IMR-90 (cell line): Measurements from ENCODE around the gene LSMEM2.

ENCODE experiments used
- CHD1 ChIP-seq: IDR thresholded peaks from 2 replicates; pipeline ENCODE4 v1.6.1; 2012; ENCODE audit warnings: low read depth, low read length, improper control_type of control experiment
- CTCF ChIP-seq: conservative IDR thresholded peaks from 2 replicates; pipeline ENCODE4 v1.5.1; 2012; ENCODE audit warnings: mild to moderate bottlenecking, low read depth, low read length, improper control_type of control experiment
- FOS ChIP-seq: fragments of 150-350 bp; IDR thresholded peaks from 2 replicates; pipeline ENCODE4 v1.6.1; 2016; ENCODE audit warnings: low read depth, low read length
- MAFK ChIP-seq: IDR thresholded peaks from 2 replicates; pipeline ENCODE4 v1.6.1; 2012; ENCODE audit warnings: low read depth, low read length, improper control_type of control experiment
- POLR2A ChIP-seq: IDR thresholded peaks from 2 replicates; pipeline ENCODE4 v1.6.1; 2012; ENCODE audit warnings: mild to moderate bottlenecking, low read depth, low read length
- RCOR1 ChIP-seq: IDR thresholded peaks from 2 replicates; pipeline ENCODE4 v1.6.1; 2012; ENCODE audit warnings: mild to moderate bottlenecking, low read length, improper control_type of control experiment; ENCODE audit not compliant: insufficient replicate concordance

GRCh38 chr3:50327129-50327528 lies 48.2 kb downstream of the LSMEM2 start:
- TF ChIP-seq FOS (no peak), POLR2A (no peak), MAFK (no peak), RCOR1 (no peak), CTCF (no peak), CHD1 (no peak)
